OCI-LY1 (cell line): ENCODE results near the gene BTN3A1.

ENCODE experiments used
- CTCF ChIP-seq: fragments of 200-600 bp; sonication (generic), shearing (Covaris generic); IDR thresholded peaks from 2 replicates; pipeline ENCODE4 v1.5.1; 2017; ENCODE audit warnings: mild to moderate bottlenecking, antibody characterized with exemption, low read length, moderate library complexity, mixed read lengths
- EZH2 ChIP-seq: fragments of 200-600 bp; sonication (generic), shearing (Covaris generic); IDR thresholded peaks from 2 replicates; pipeline ENCODE4 v1.8.0; 2017; ENCODE audit warnings: borderline replicate concordance, mixed run types, mild to moderate bottlenecking, antibody characterized with exemption, low read length, moderate library complexity, mixed read lengths

GRCh38 chr6:26383624-26384417 is 18.3 kb upstream of the BTN3A1 start:
- TF ChIP-seq CTCF: no peak
- TF ChIP-seq EZH2: no peak
